A549 (cell line): ENCODE results near the gene CNOT1. TPM values are rescaled to one million over a fixed set of nuclear protein-coding genes. Genes with fewer than 3 reads are reported as not detected.

Experiments used
- ATAC-seq, 2 experiments: fragments of 200-7000 bp in 1 of 2; fragments of >200 bp in 1 of 2; cut with Nextera tagmentation in 1 of 2; cut with Tn5 transposase in 1 of 2; 3 replicates each; pipeline versions ENCODE4 v1.8.0 to v1.9.1; 2018 to 2020; ENCODE audit warnings: mild to moderate bottlenecking in 1 of 2, moderate library complexity in 1 of 2
- CTCF ChIA-PET: fragments of 300-600 bp; sonication (Branson Sonifier 250); formaldehyde crosslinking; extraction: SDS; loops from one replicate; lab custom pipeline; 2021; ENCODE audit warnings: antibody characterized with exemption, inconsistent platforms; lab: Yijun Ruan, JAX
- POLR2A ChIA-PET: fragments of 350-600 bp; formaldehyde crosslinking; extraction: SDS; loops from one replicate; lab custom pipeline; 2021; ENCODE audit warnings: antibody characterized with exemption, inconsistent platforms; lab: Yijun Ruan, JAX
- DNase-seq, 2 experiments: peaks; one replicate each; pipeline versions ENCODE4 v3.0.0 to v3.0.0-alpha.2; 2011 to 2016; ENCODE audit warnings: low read depth in 1 of 2, low spot score in 1 of 2
- FAIRE-seq: peaks from 2 replicates; lab custom pipeline; 2011; peaks lifted over from hg19 to GRCh38; lab: Jason Lieb, UNC
- H3K27ac ChIP-seq, 2 experiments: fragments of >200 bp; sonication (Bioruptor Twin); formaldehyde crosslinking; 3 replicates each; pipeline ENCODE4 v1.5.1; 2016 to 2017
- H3K4me1 ChIP-seq: fragments of >200 bp; sonication (Bioruptor Twin); formaldehyde crosslinking; 3 replicates; pipeline ENCODE4 v1.6.1; 2016
- H3K4me2 ChIP-seq: fragments of >200 bp; sonication (Bioruptor Twin); formaldehyde crosslinking; 3 replicates; pipeline ENCODE4 v1.6.1; 2016
- H3K4me3 ChIP-seq: fragments of >200 bp; sonication (Bioruptor Twin); formaldehyde crosslinking; 3 replicates; pipeline ENCODE4 v1.5.1; 2016
- H3K9me3 ChIP-seq: fragments of >200 bp; sonication (Bioruptor Twin); formaldehyde crosslinking; 3 replicates; pipeline ENCODE4 v1.6.1; 2016
- BHLHE40 ChIP-seq: IDR thresholded peaks from 2 replicates; pipeline ENCODE4 v1.6.1; 2012; ENCODE audit warnings: low read depth, low read length, inconsistent platforms
- CBX2 ChIP-seq: fragments of 200-600 bp; sonication (generic); IDR thresholded peaks from 2 replicates; pipeline ENCODE4 v1.6.1; 2016; ENCODE audit warnings: low read depth, mild to moderate bottlenecking, borderline replicate concordance
- CEBPB ChIP-seq, 2 experiments: fragments of >200 bp in 1 of 2; sonication (Bioruptor Twin) in 1 of 2; formaldehyde crosslinking in 1 of 2; IDR thresholded peaks; 2 replicates each; pipeline ENCODE4 v1.6.1; 2012 to 2016
- EHF ChIP-seq: fragments of 250-450 bp; sonication (Bioruptor Pico); IDR thresholded peaks from 2 replicates; pipeline ENCODE4 v1.5.0; 2020; ENCODE audit warnings: mild to moderate bottlenecking
- FOSB ChIP-seq: fragments of 250-450 bp; sonication (Bioruptor Pico); IDR thresholded peaks from 2 replicates; pipeline ENCODE4 v1.5.0; 2020; ENCODE audit warnings: mild to moderate bottlenecking, moderate library complexity
- HEYL ChIP-seq: fragments of 250-450 bp; sonication (Bioruptor Pico); IDR thresholded peaks from 2 replicates; pipeline ENCODE4 v1.8.0; 2021; ENCODE audit warnings: mild to moderate bottlenecking, moderate library complexity
- HOXB5 ChIP-seq: fragments of 250-450 bp; sonication (Bioruptor Pico); IDR thresholded peaks from 2 replicates; pipeline ENCODE4 v1.5.0; 2020; ENCODE audit warnings: mild to moderate bottlenecking, moderate library complexity
- MAFK ChIP-seq: fragments of 450-650 bp; IDR thresholded peaks from 2 replicates; pipeline ENCODE4 v1.6.1; 2014; ENCODE audit not compliant: partially characterized antibody
- NPAS2 ChIP-seq: fragments of 250-450 bp; sonication (Bioruptor Pico); IDR thresholded peaks from 2 replicates; pipeline ENCODE4 v1.8.0; 2022; ENCODE audit warnings: mild to moderate bottlenecking, moderate library complexity, borderline replicate concordance
- POLR2A ChIP-seq: IDR thresholded peaks from 2 replicates; pipeline ENCODE4 v1.6.1; 2012; ENCODE audit warnings: mild to moderate bottlenecking, low read length
- POLR2AphosphoS2 ChIP-seq: conservative IDR thresholded peaks from 2 replicates; pipeline ENCODE4 v1.6.1; 2012; ENCODE audit warnings: low read length, improper control_type of control experiment, inconsistent platforms
- RARB ChIP-seq: fragments of 250-450 bp; sonication (Bioruptor Pico); IDR thresholded peaks from 2 replicates; pipeline ENCODE4 v1.8.0; 2021; ENCODE audit warnings: mild to moderate bottlenecking, moderate library complexity
- RCOR1 ChIP-seq: fragments of 150-350 bp; IDR thresholded peaks from 2 replicates; pipeline ENCODE4 v1.6.1; 2014; ENCODE audit warnings: antibody characterized with exemption, low read length, low read depth
- SMC3 ChIP-seq: fragments of >200 bp; sonication (Bioruptor Twin); formaldehyde crosslinking; IDR thresholded peaks from 3 replicates; pipeline ENCODE4 v1.6.1; 2018; ENCODE audit warnings: inconsistent platforms
- SREBF2 ChIP-seq: fragments of 450-650 bp; IDR thresholded peaks from 2 replicates; pipeline ENCODE4 v1.6.1; 2014; ENCODE audit warnings: mild to moderate bottlenecking, moderate library complexity
- TFCP2L1 ChIP-seq: fragments of 250-450 bp; sonication (Bioruptor Pico); IDR thresholded peaks from 2 replicates; pipeline ENCODE4 v1.5.0; 2021; ENCODE audit warnings: mild to moderate bottlenecking
- TP53 ChIP-seq: fragments of 250-450 bp; sonication (Bioruptor Pico); IDR thresholded peaks from 2 replicates; pipeline ENCODE4 v1.5.0; 2021; ENCODE audit warnings: mild to moderate bottlenecking, moderate library complexity
- ZFP36 ChIP-seq: fragments of 450-650 bp; IDR thresholded peaks from 2 replicates; pipeline ENCODE4 v1.6.1; 2014; ENCODE audit warnings: borderline replicate concordance; ENCODE audit not compliant: partially characterized antibody
- ZNF302 ChIP-seq: fragments of 250-450 bp; sonication (Bioruptor Pico); IDR thresholded peaks from 2 replicates; pipeline ENCODE4 v1.9.0; 2021; ENCODE audit warnings: inconsistent platforms, mild to moderate bottlenecking, moderate library complexity
- ZSCAN20 ChIP-seq: fragments of 250-450 bp; sonication (Bioruptor Pico); IDR thresholded peaks from 2 replicates; pipeline ENCODE4 v1.8.0; 2022; ENCODE audit warnings: mild to moderate bottlenecking, moderate library complexity
- WGBS: methylation state at CpG from one replicate; pipeline ENCODE4 v1.1.6; 2017; ENCODE audit errors: missing lambda C conversion rate; 5-methylcytosine and 5-hydroxymethylcytosine counted together
- polyA plus RNA-seq, 4 experiments: library from polyadenylated mRNA; depleted of rRNA in 3 of 4; stranded (reverse); fragments of >200 nt; fragmentation: RNase III in 1 of 4; extraction: RNeasy Plus Mini Kit Qiagen cat#74134 plus additional on column Dnase treatment in 1 of 4; gene quantifications; 2 replicates in 3 of 4; 3 replicates in 1 of 4; pipeline ENCODE4 v1.2.3, GENCODE V29; 2011 to 2017
- TF ChIP-seq, protein P1 (sequence below): IDR thresholded peaks from 2 replicates; pipeline ENCODE4 v1.6.1; 2012; ENCODE audit warnings: low read depth, borderline replicate concordance
- TF ChIP-seq, protein P2 (sequence below): fragments of >200 bp; sonication (Bioruptor Twin); formaldehyde crosslinking; IDR thresholded peaks from 3 replicates; pipeline ENCODE4 v1.5.1; 2016
- TF ChIP-seq, protein P3 (sequence below): IDR thresholded peaks from 2 replicates; pipeline ENCODE4 v1.6.1; 2012
- TF ChIP-seq, protein P4 (sequence below): fragments of 250-450 bp; sonication (Bioruptor Pico); IDR thresholded peaks from 2 replicates; pipeline ENCODE4 v1.5.0; 2020; ENCODE audit warnings: low read depth, mild to moderate bottlenecking, moderate library complexity

Gene CNOT1
- polyA plus RNA-seq, 2 of the 4 experiments (the other 2 are of a cell fraction) = 119 to 226 TPM

DNA sequence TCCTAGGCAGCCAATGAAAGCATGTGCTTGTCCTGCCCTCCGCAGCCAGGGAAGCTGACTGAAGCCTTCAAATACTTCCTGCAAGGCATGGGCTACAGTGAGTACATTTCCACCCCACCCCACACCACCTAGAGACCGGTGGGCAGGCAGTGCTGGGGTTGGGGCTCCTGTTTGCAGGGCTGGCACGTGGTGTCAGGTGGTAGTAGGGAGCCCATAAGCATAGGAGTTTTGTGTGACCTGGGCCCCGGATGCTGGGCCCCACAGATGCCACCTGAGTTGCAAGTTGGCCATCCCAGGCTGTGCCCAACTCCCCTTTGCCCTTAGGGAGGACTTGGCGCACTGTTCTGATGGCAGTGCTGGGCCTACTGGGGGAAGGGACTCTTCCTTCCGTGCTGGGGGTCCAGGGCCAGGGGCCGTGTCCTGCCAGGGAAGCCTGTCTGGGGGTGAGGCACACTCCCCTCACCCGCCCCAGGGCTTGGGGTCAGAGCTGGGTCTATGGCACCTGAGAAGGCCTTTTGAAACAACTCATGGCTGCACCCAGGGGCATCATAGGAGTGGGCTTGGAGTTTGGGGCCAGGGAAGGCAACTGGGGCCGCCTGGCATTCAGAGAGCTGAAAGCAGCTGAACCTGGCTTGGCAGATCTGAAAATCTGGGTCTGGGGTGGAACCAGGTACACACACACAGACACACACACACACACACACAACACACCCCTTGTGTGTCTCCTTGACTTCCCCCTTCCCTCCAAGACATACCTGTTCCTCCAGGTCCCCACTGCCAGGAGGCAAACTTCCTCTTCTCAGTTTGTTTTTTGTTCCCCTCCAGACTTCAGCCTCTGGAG lies 120.2 kb downstream of the CNOT1 start:
- POLR2A ChIA-PET = interaction anchor here (0.6 kb wide), 1 partner anchor 152 kb away, joined by 4 read pairs; no protein-coding TSS in a partner anchor
- no peaks in the 10 kb centered on the region for H3K9me3 ChIP-seq
- no peak overlapping the region for H3K4me3 ChIP-seq
- CTCF ChIA-PET = interaction anchor here (1.3 to 8.1 kb wide), 4 partner anchors 12 to 152 kb away, joined by 3 to 110 read pairs (median 57); partner anchors contain the start of gene NDRG4
- DNase-seq (no peak), FAIRE-seq (no peak), ATAC-seq (no peak)
- H3K4me2 ChIP-seq = no peak overlapping the region
- no peak overlapping the region for H3K27ac ChIP-seq
- WGBS = 94% methylated on average over 5 of the region's 9 CpGs
- TF ChIP-seq ZNF302 = no peak
- TF ChIP-seq CBX2 = no peak
- TF ChIP-seq, protein P1, sequence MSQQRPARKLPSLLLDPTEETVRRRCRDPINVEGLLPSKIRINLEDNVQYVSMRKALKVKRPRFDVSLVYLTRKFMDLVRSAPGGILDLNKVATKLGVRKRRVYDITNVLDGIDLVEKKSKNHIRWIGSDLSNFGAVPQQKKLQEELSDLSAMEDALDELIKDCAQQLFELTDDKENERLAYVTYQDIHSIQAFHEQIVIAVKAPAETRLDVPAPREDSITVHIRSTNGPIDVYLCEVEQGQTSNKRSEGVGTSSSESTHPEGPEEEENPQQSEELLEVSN = no peak
- no peak for TF ChIP-seq ZSCAN20 (CRISPR knock-in tag)
- TF ChIP-seq, protein P2, sequence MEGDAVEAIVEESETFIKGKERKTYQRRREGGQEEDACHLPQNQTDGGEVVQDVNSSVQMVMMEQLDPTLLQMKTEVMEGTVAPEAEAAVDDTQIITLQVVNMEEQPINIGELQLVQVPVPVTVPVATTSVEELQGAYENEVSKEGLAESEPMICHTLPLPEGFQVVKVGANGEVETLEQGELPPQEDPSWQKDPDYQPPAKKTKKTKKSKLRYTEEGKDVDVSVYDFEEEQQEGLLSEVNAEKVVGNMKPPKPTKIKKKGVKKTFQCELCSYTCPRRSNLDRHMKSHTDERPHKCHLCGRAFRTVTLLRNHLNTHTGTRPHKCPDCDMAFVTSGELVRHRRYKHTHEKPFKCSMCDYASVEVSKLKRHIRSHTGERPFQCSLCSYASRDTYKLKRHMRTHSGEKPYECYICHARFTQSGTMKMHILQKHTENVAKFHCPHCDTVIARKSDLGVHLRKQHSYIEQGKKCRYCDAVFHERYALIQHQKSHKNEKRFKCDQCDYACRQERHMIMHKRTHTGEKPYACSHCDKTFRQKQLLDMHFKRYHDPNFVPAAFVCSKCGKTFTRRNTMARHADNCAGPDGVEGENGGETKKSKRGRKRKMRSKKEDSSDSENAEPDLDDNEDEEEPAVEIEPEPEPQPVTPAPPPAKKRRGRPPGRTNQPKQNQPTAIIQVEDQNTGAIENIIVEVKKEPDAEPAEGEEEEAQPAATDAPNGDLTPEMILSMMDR = no peak
- no peak for TF ChIP-seq SMC3
- no peak for TF ChIP-seq POLR2AphosphoS2
- TF ChIP-seq, protein P3, sequence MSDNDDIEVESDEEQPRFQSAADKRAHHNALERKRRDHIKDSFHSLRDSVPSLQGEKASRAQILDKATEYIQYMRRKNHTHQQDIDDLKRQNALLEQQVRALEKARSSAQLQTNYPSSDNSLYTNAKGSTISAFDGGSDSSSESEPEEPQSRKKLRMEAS = no peak
- no peak for TF ChIP-seq HOXB5 (CRISPR knock-in tag)
- no peak for TF ChIP-seq BHLHE40
- TF ChIP-seq FOSB (CRISPR knock-in tag) = no peak
- no peak for TF ChIP-seq NPAS2 (CRISPR knock-in tag)
- TF ChIP-seq RARB (CRISPR knock-in tag) = no peak
- TF ChIP-seq, protein P4, sequence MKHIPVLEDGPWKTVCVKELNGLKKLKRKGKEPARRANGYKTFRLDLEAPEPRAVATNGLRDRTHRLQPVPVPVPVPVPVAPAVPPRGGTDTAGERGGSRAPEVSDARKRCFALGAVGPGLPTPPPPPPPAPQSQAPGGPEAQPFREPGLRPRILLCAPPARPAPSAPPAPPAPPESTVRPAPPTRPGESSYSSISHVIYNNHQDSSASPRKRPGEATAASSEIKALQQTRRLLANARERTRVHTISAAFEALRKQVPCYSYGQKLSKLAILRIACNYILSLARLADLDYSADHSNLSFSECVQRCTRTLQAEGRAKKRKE (CRISPR knock-in tag) = no peak
- no peak for TF ChIP-seq TP53
- no peak for TF ChIP-seq CEBPB (IDR thresholded peaks at IDR 0.05)
- H3K4me1 ChIP-seq = 0 out of 3 replicates have a peak, but pooled peaks cover 7% of the 10 kb centered on the region

DNA sequence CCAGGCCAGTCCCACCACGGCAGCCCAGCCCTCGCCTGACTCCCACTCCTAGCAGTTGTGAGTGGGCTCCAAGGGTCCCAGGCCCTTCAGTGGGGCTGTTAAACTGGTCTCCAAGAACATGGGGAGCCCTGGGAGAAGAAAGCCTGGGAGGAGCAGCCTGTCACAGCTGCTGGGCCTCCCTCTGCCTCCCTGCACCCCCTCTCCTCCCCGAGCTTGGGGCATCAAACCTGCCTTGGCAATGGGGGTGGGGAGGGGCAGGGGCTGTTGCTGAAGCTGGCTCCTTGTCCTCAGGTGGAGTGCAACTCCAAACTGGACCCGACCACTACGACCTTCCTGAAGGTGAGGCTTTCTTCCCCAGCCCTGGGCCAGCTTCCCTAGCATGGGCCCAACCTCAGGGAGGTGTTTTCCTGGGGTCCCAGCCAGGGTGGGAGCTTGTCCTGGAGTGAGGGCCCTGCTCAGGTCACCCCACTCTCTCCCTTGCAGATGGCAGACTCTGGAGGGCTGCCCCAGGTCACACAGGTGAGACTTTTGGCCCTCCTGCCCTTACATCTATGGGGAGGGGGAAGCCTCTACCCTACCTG lies 120.9 kb downstream of the CNOT1 start:
- Histone ChIP-seq H3K4me2 (no peak overlapping the region), H3K4me3 (no peak overlapping the region), H3K27ac (no peak overlapping the region), H3K4me1 (no peaks in the 10 kb centered on the region), H3K9me3 (no peaks in the 10 kb centered on the region)
- ATAC-seq (no peak), DNase-seq (no peak), FAIRE-seq (no peak)
- POLR2A ChIA-PET = no interaction called here
- TF ChIP-seq MAFK (no peak), RARB (CRISPR knock-in tag) (no peak), TFCP2L1 (no peak), SREBF2 (no peak), EHF (CRISPR knock-in tag) (no peak), ZFP36 (no peak), RCOR1 (no peak), POLR2A (no peak), HOXB5 (CRISPR knock-in tag) (no peak), HEYL (CRISPR knock-in tag) (no peak)
- CTCF ChIA-PET = interaction anchor here (1.2 to 8.1 kb wide), 5 partner anchors 12 to 172 kb away, joined by 3 to 110 read pairs (median 43); partner anchors contain the start of gene NDRG4
- WGBS = 100% methylated on average over 2 of the region's 5 CpGs
